ENCODE measurements around the gene NT5C2. TPM values are rescaled to one million over a fixed set of nuclear protein-coding genes. Genes with fewer than 3 reads are reported as not detected.
"Not testable (repeated sequence)": the region's sequence is repeated elsewhere in the genome, so short reads cannot be mapped to it uniquely, and the experiment has no call there.

Gene NT5C2
- total RNA-seq, 6 experiments from 2014 or later = 17.3 to 39.2 (median 32.4) TPM

- ATAC-seq = peak in 1 of 4 donors; percentile 29
- intact Hi-C loops (cut with DNase I) = no loop called here
Measured at GRCh38 chr10:103171278-103171677, 21.8 kb downstream of the NT5C2 start.

GRCh38 chr10:103168438-103168837 is 24.6 kb downstream of the NT5C2 start:
- ATAC-seq = no peak
- no peak for TF ChIP-seq POLR2A (IDR thresholded peaks at IDR 0.05)
- TF ChIP-seq CTCF (IDR thresholded peaks at IDR 0.05) = no peak
- intact Hi-C loops (cut with DNase I) = no loop called here
- Histone ChIP-seq H3K9me3 (no peaks in the 10 kb centered on the region), H3K27me3 (no peaks in the 10 kb centered on the region), H3K27ac (no peak overlapping the region), H3K4me3 (no peak overlapping the region), H3K36me3 (peaks cover 0 to 53% (median 9%) of the 10 kb centered on the region in 4 donors), H3K4me1 (no peaks in the 10 kb centered on the region)
- DNase-seq = no peak

More at GRCh38 chr10:103171278-103171677, 21.8 kb downstream of the NT5C2 start:
- H3K36me3 ChIP-seq = peaks cover 0 to 64% (median 18%) of the 10 kb centered on the region in 4 donors
- 40% methylated on average over 1 of the region's 1 CpG for WGBS (ENCODE audit: insufficient coverage, low coverage, low lambda C conversion rate, missing lambda C conversion rate)
- H3K4me3 ChIP-seq = no peak overlapping the region
- H3K4me1 ChIP-seq = no peaks in the 10 kb centered on the region
- H3K27ac ChIP-seq = no peak overlapping the region
- H3K9me3 ChIP-seq = no peaks in the 10 kb centered on the region
- TF ChIP-seq CTCF (IDR thresholded peaks at IDR 0.05) (no peak), POLR2A (IDR thresholded peaks at IDR 0.05) (no peak)
- H3K27me3 ChIP-seq = no peaks in the 10 kb centered on the region
- no peak for DNase-seq

GRCh38 chr10:103167554-103167953 is 25.5 kb downstream of the NT5C2 start:
- ATAC-seq; H3K9me3 ChIP-seq; H3K4me3 ChIP-seq; intact Hi-C loops (cut with DNase I); H3K27ac ChIP-seq; DNase-seq; H3K4me1 ChIP-seq; H3K27me3 ChIP-seq: not testable (repeated sequence)
- H3K36me3 ChIP-seq = peaks cover 0 to 44% (median 6%) of the 10 kb centered on the region in 4 donors
- 80% methylated on average over 3 of the region's 5 CpGs for WGBS (ENCODE audit: insufficient coverage, low coverage, low lambda C conversion rate, missing lambda C conversion rate)

GRCh38 chr10:103166523-103166922 is 26.5 kb downstream of the NT5C2 start:
- Histone ChIP-seq H3K27ac (no peak overlapping the region), H3K9me3 (no peaks in the 10 kb centered on the region), H3K4me3 (no peak overlapping the region), H3K4me1 (no peaks in the 10 kb centered on the region), H3K27me3 (no peaks in the 10 kb centered on the region), H3K36me3 (peaks cover 0 to 37% (median 6%) of the 10 kb centered on the region in 4 donors)
- DNase-seq (no peak), ATAC-seq (no peak)
- TF ChIP-seq CTCF (IDR thresholded peaks at IDR 0.05) = no peak
- intact Hi-C loops (cut with DNase I) = no loop called here
- 87% methylated on average over 3 of the region's 3 CpGs for WGBS (ENCODE audit: insufficient coverage, low coverage, low lambda C conversion rate, missing lambda C conversion rate)

- H3K4me1 ChIP-seq; H3K27me3 ChIP-seq; ATAC-seq; DNase-seq; H3K9me3 ChIP-seq; H3K27ac ChIP-seq; intact Hi-C loops (cut with DNase I); H3K4me3 ChIP-seq: not testable (repeated sequence)
- H3K36me3 ChIP-seq = peaks cover 0 to 13% (median 0%) of the 10 kb centered on the region in 4 donors
- 83% methylated on average over 7 of the region's 9 CpGs for whole genome bisulfite sequencing (ENCODE audit: insufficient coverage, low coverage, low lambda C conversion rate, missing lambda C conversion rate)
Measured at GRCh38 chr10:103163766-103164403, 29.2 kb downstream of the NT5C2 start.
